Spinal cord (tissue), 10 donors: ENCODE results near the gene HNRNPF. TPM values are rescaled to one million over a fixed set of nuclear protein-coding genes. Genes with fewer than 3 reads are reported as not detected.
"Not testable (repeated sequence)": the region's sequence is repeated elsewhere in the genome, so short reads cannot be mapped to it uniquely, and the experiment has no call there.

ENCODE experiments used
- DNase-seq, 6 donors: peaks; one replicate each; pipeline versions ENCODE4 v3.0.0 to v3.0.0-alpha.2; 2013 to 2015; ENCODE audit warnings: low spot score in 6 of 6, low read depth in 4 of 6
- H3K27ac ChIP-seq: one replicate; pipeline ENCODE4 v1.5.1; 2013; ENCODE audit warnings: low read depth, low read length, control low read depth
- H3K27me3 ChIP-seq: one replicate; pipeline ENCODE4 v1.6.1; 2013; ENCODE audit warnings: low read length; ENCODE audit not compliant: control insufficient read depth, insufficient read depth
- H3K36me3 ChIP-seq: one replicate; pipeline ENCODE4 v1.6.1; 2013; ENCODE audit warnings: low read length; ENCODE audit not compliant: control insufficient read depth, insufficient read depth
- H3K4me1 ChIP-seq: one replicate; pipeline ENCODE4 v1.6.1; 2013; ENCODE audit warnings: low read length; ENCODE audit not compliant: control insufficient read depth, insufficient read depth
- H3K4me3 ChIP-seq: one replicate; pipeline ENCODE4 v1.5.1; 2013; ENCODE audit warnings: low read depth, low read length, control low read depth
- H3K9me3 ChIP-seq: one replicate; pipeline ENCODE4 v1.6.1; 2013; ENCODE audit warnings: low read length; ENCODE audit not compliant: control insufficient read depth, insufficient read depth
- WGBS: methylation state at CpG from one replicate; pipeline ENCODE4 v1.1.5; 2013; ENCODE audit warnings: missing lambda C conversion rate; ENCODE audit not compliant: insufficient coverage; 5-methylcytosine and 5-hydroxymethylcytosine counted together
- long read RNA-seq, 4 donors: transcript quantifications; one replicate each; lab custom pipeline, GENCODE V29; 2026
- polyA plus RNA-seq, 2 donors: library from polyadenylated mRNA; unstranded; fragments of 120-200 nt; gene quantifications; one replicate each; pipeline ENCODE4 v1.2.1, GENCODE V29; 2013; ENCODE audit not compliant: insufficient read length in 2 of 2
- total RNA-seq, 2 donors: library from RNA; depleted of rRNA in 1 of 2; stranded (reverse); fragments of 120-200 nt in 1 of 2; fragments of >200 nt in 1 of 2; gene quantifications; one replicate each; pipeline versions ENCODE4 v1.2.3 to v1.2.4, GENCODE V29; 2013 to 2014
- donor health status: healthy.

The HNRNPF gene
- total RNA-seq (100 to 1,000 TPM in 1 of 2 donors, 10 to 100 TPM in 1; 83.9 to 149 TPM), polyA plus RNA-seq (100 to 1,000 TPM; 116 to 129 TPM)
- long read RNA-seq, donor 1, transcript HNRNPF-202 (4 exons, 2,670 nt): major isoform, 9 of 62 reads
- long read RNA-seq, donor 1, transcript HNRNPF-204 (3 exons, 2,755 nt): major isoform, 9 of 62 reads
- long read RNA-seq, donor 1, partial matches to known transcripts: 0 of 62 reads
- long read RNA-seq, donor 1, other reads (novel, unspliced or antisense): 34 of 62 reads
- long read RNA-seq, donor 2, transcript HNRNPF-204 (3 exons, 2,755 nt): major isoform, 8 of 46 reads
- long read RNA-seq, donor 2, transcript HNRNPF-207 (4 exons, 2,676 nt): minor isoform, 5 of 46 reads
- long read RNA-seq, donor 2, transcript HNRNPF-202 (4 exons, 2,670 nt): major isoform, 8 of 46 reads
- long read RNA-seq, donor 2, partial matches to known transcripts: 0 of 46 reads
- long read RNA-seq, donor 2, other reads (novel, unspliced or antisense): 22 of 46 reads
- long read RNA-seq, donor 3, transcript HNRNPF-201 (4 exons, 2,186 nt): minor isoform, 6 of 54 reads
- long read RNA-seq, donor 3, transcript HNRNPF-204 (3 exons, 2,755 nt): major isoform, 7 of 54 reads
- long read RNA-seq, donor 3, transcript HNRNPF-203 (4 exons, 2,617 nt): major isoform, 7 of 54 reads
- long read RNA-seq, donor 3, transcript HNRNPF-207 (4 exons, 2,676 nt): minor isoform, 6 of 54 reads
- long read RNA-seq, donor 3, partial matches to known transcripts: 0 of 54 reads
- long read RNA-seq, donor 3, other reads (novel, unspliced or antisense): 23 of 54 reads
- long read RNA-seq, donor 4, transcript HNRNPF-204 (3 exons, 2,755 nt): major isoform, 31 of 128 reads
- long read RNA-seq, donor 4, transcript HNRNPF-201 (4 exons, 2,186 nt): minor isoform, 8 of 128 reads
- long read RNA-seq, donor 4, transcript HNRNPF-202 (4 exons, 2,670 nt): minor isoform, 8 of 128 reads
- long read RNA-seq, donor 4, transcript HNRNPF-207 (4 exons, 2,676 nt): minor isoform, 12 of 128 reads
- long read RNA-seq, donor 4, partial matches to known transcripts: 0 of 128 reads
- long read RNA-seq, donor 4, other reads (novel, unspliced or antisense): 61 of 128 reads

- H3K4me3 ChIP-seq: peak within 1 kb of the TSS; percentile 73
- H3K27ac ChIP-seq: peak within 1 kb of the TSS; percentile 97
- peaks cover 30% of the 10 kb centered on the region for H3K4me1 ChIP-seq
- peak; percentile 86 to 99 (median 94) for DNase-seq
- peaks cover 2% of the 10 kb centered on the region for H3K36me3 ChIP-seq
- WGBS: under 1% methylated on average over 60 of the region's 68 CpGs
- no peaks in the 10 kb centered on the region for H3K27me3 ChIP-seq
- no peaks in the 10 kb centered on the region for H3K9me3 ChIP-seq
These were observed at the start of gene HNRNPF for GRCh38 chr10:43408710-43409384. Gene HNRNPF, minus strand, starts transcription at chr10:43409186. Its CDS starts 21,302 bp downstream, at chr10:43387884.

GRCh38 chr10:43458227-43458626, 49.2 kb upstream of the HNRNPF start:
- Histone ChIP-seq H3K4me3 (no peak overlapping the region), H3K27me3 (no peaks in the 10 kb centered on the region), H3K36me3 (no peaks in the 10 kb centered on the region), H3K27ac (no peak overlapping the region), H3K4me1 (peaks cover 17% of the 10 kb centered on the region), H3K9me3 (no peaks in the 10 kb centered on the region)
- no peak for DNase-seq
- WGBS: 37% methylated on average over 3 of the region's 3 CpGs

- not testable (repeated sequence) for H3K4me3 ChIP-seq, H3K36me3 ChIP-seq, H3K27ac ChIP-seq, H3K27me3 ChIP-seq, H3K9me3 ChIP-seq, DNase-seq
- 99% methylated on average over 14 of the region's 15 CpGs for WGBS
- peaks cover 17% of the 10 kb centered on the region for H3K4me1 ChIP-seq
These were observed 47.6 kb upstream of the HNRNPF start for GRCh38 chr10:43456561-43456960.

- H3K9me3 ChIP-seq, H3K36me3 ChIP-seq, H3K27me3 ChIP-seq, H3K4me3 ChIP-seq, H3K27ac ChIP-seq, DNase-seq: not testable (repeated sequence)
- H3K4me1 ChIP-seq: peaks cover 17% of the 10 kb centered on the region
- 85% methylated on average over 7 of the region's 9 CpGs for WGBS
These were observed 45.0 kb upstream of the HNRNPF start for GRCh38 chr10:43454025-43454424.

- Histone ChIP-seq H3K27ac (no peak overlapping the region), H3K27me3 (no peaks in the 10 kb centered on the region), H3K4me1 (peaks cover 17% of the 10 kb centered on the region), H3K36me3 (no peaks in the 10 kb centered on the region), H3K9me3 (no peaks in the 10 kb centered on the region), H3K4me3 (no peak overlapping the region)
- WGBS: 100% methylated on average over 1 of the region's 4 CpGs
- no peak for DNase-seq
These were observed 44.4 kb upstream of the HNRNPF start for GRCh38 chr10:43453266-43453831.

GRCh38 chr10:43452356-43452914, 43.4 kb upstream of the HNRNPF start:
- no peaks in the 10 kb centered on the region for H3K27me3 ChIP-seq
- WGBS: no CpG with 5 or more reads among the region's 4 CpGs
- peaks cover 17% of the 10 kb centered on the region for H3K4me1 ChIP-seq
- no peaks in the 10 kb centered on the region for H3K9me3 ChIP-seq
- no peak overlapping the region for H3K27ac ChIP-seq
- no peak overlapping the region for H3K4me3 ChIP-seq
- H3K36me3 ChIP-seq: no peaks in the 10 kb centered on the region
- DNase-seq: no peak

GRCh38 chr10:43448742-43449141, 39.8 kb upstream of the HNRNPF start:
- H3K4me3 ChIP-seq: no peak overlapping the region
- no peaks in the 10 kb centered on the region for H3K4me1 ChIP-seq
- H3K27me3 ChIP-seq: no peaks in the 10 kb centered on the region
- WGBS: 100% methylated on average over 1 of the region's 2 CpGs
- peaks cover 17% of the 10 kb centered on the region for H3K36me3 ChIP-seq
- DNase-seq: no peak
- no peaks in the 10 kb centered on the region for H3K9me3 ChIP-seq
- H3K27ac ChIP-seq: no peak overlapping the region

GRCh38 chr10:43446219-43447017, 37.4 kb upstream of the HNRNPF start:
- WGBS: 94% methylated on average over 42 of the region's 53 CpGs
- H3K4me3 ChIP-seq, H3K27ac ChIP-seq, H3K9me3 ChIP-seq, DNase-seq, H3K27me3 ChIP-seq, H3K4me1 ChIP-seq: not testable (repeated sequence)
- peaks cover 19% of the 10 kb centered on the region for H3K36me3 ChIP-seq
